H1 (cell line): ENCODE data around the gene MSN. TPM values are rescaled to one million over a fixed set of nuclear protein-coding genes. Genes with fewer than 3 reads are reported as not detected.

Experiments
- CTCF ChIA-PET: fragments of 300-600 bp; sonication (Branson Sonifier 250); formaldehyde crosslinking; loops from one replicate; lab custom pipeline; 2021; ENCODE audit not compliant: partially characterized antibody; lab: Charles Lee
- POLR2A ChIA-PET: fragments of 300-600 bp; sonication (Branson Sonifier 250); formaldehyde crosslinking; loops from one replicate; lab custom pipeline; 2021; ENCODE audit warnings: inconsistent platforms; ENCODE audit not compliant: partially characterized antibody; lab: Charles Lee
- DNase-seq, 2 experiments: peaks; one replicate each; pipeline versions ENCODE4 v3.0.0 to v3.0.0-alpha.2; 2010 to 2022; ENCODE audit warnings: low spot score in 2 of 2, low read depth in 1 of 2, mixed read lengths in 1 of 2
- FAIRE-seq: peaks from 2 replicates; lab custom pipeline; 2011; peaks lifted over from hg19 to GRCh38; lab: Jason Lieb, UNC
- H2AFZ ChIP-seq: 2 replicates; pipeline ENCODE4 v1.8.1; 2012; ENCODE audit warnings: low read length, inconsistent platforms
- H2AK5ac ChIP-seq: 2 replicates; pipeline ENCODE4 v1.6.1; 2013; ENCODE audit warnings: low read depth, low read length
- H2BK120ac ChIP-seq: replicated peaks from 2 replicates; pipeline ENCODE3; 2013; ENCODE audit warnings: low read depth, low read length, inconsistent platforms
- H2BK12ac ChIP-seq: 2 replicates; pipeline ENCODE4 v1.6.1; 2013; ENCODE audit warnings: low read depth, low read length
- H2BK15ac ChIP-seq: 2 replicates; pipeline ENCODE4 v1.6.1; 2013; ENCODE audit warnings: low read length
- H2BK20ac ChIP-seq: 2 replicates; pipeline ENCODE4 v1.6.1; 2013; ENCODE audit warnings: low read length
- H2BK5ac ChIP-seq: 2 replicates; pipeline ENCODE4 v1.6.1; 2013; ENCODE audit warnings: low read depth, low read length
- H3K14ac ChIP-seq: 2 replicates; pipeline ENCODE4 v1.6.1; 2013; ENCODE audit warnings: inconsistent platforms; ENCODE audit not compliant: insufficient read length
- H3K18ac ChIP-seq: 2 replicates; pipeline ENCODE4 v1.6.1; 2013; ENCODE audit warnings: low read length; ENCODE audit errors: extremely low read depth
- H3K23ac ChIP-seq: 2 replicates; pipeline ENCODE4 v1.6.1; 2013; ENCODE audit warnings: inconsistent platforms; ENCODE audit not compliant: insufficient read length
- H3K23me2 ChIP-seq: 2 replicates; pipeline ENCODE4 v1.6.1; 2013; ENCODE audit warnings: low read depth, low read length
- H3K27ac ChIP-seq: 2 replicates; pipeline ENCODE4 v1.6.1; 2011; ENCODE audit warnings: low read depth, low read length, inconsistent platforms
- H3K27me3 ChIP-seq, 4 experiments: replicated peaks in 1 of 4; 1 replicate in 1 of 4; 2 replicates in 3 of 4; pipeline versions ENCODE4 v1.6.1 to v1.8.1; 2011 to 2013; ENCODE audit warnings: low read length in 3 of 4, mild to moderate bottlenecking in 3 of 4, inconsistent platforms in 2 of 4, mixed read lengths in 2 of 4, moderate library complexity in 1 of 4; ENCODE audit not compliant: control insufficient read depth in 3 of 4, insufficient read depth in 3 of 4; ENCODE audit errors: extremely low read depth in 1 of 4
- H3K36me3 ChIP-seq, 4 experiments: 2 replicates each; pipeline versions ENCODE4 v1.6.1 to v1.8.1; 2011 to 2013; ENCODE audit warnings: mild to moderate bottlenecking in 4 of 4, low read length in 3 of 4, moderate library complexity in 2 of 4, control low read depth in 1 of 4, inconsistent platforms in 1 of 4; ENCODE audit not compliant: insufficient read depth in 4 of 4, control insufficient read depth in 2 of 4
- H3K4ac ChIP-seq: replicated peaks from 2 replicates; pipeline ENCODE3; 2013; ENCODE audit warnings: low read length, low read depth, mixed read lengths, inconsistent platforms; ENCODE audit not compliant: insufficient read length
- H3K4me1 ChIP-seq, 4 experiments: replicated peaks in 1 of 4; 1 replicate in 1 of 4; 2 replicates in 3 of 4; pipeline versions ENCODE4 v1.6.1 to v1.8.1; 2011 to 2013; ENCODE audit warnings: low read length in 3 of 4, inconsistent platforms in 2 of 4, mixed read lengths in 1 of 4; ENCODE audit not compliant: insufficient read depth in 4 of 4, control insufficient read depth in 3 of 4
- H3K4me2 ChIP-seq, 2 experiments: 2 replicates each; pipeline versions ENCODE4 v1.6.1 to v1.8.1; 2011 to 2013; ENCODE audit warnings: low read depth in 2 of 2, low read length in 2 of 2, control low read depth in 1 of 2, inconsistent platforms in 1 of 2, mild to moderate bottlenecking in 1 of 2; ENCODE audit not compliant: insufficient read depth in 1 of 2
- H3K4me3 ChIP-seq, 4 experiments: fragments of 200-600, 300-600 bp in 1 of 4; sonication (generic), shearing (Covaris generic), sonication (Bioruptor Twin) in 1 of 4; 2 replicates each; pipeline versions ENCODE4 v1.5.1 to v1.8.1; 2011 to 2016; ENCODE audit warnings: low read length in 4 of 4, low read depth in 3 of 4, control low read depth in 2 of 4, inconsistent platforms in 2 of 4, mild to moderate bottlenecking in 2 of 4, mixed read lengths in 1 of 4, moderate library complexity in 1 of 4; ENCODE audit not compliant: insufficient read depth in 2 of 4; ENCODE audit errors: extremely low read depth in 1 of 4
- H3K56ac ChIP-seq: replicated peaks from 2 replicates; pipeline ENCODE3; 2013; ENCODE audit warnings: low read depth, mild to moderate bottlenecking, mixed read lengths, low read length, inconsistent platforms; ENCODE audit not compliant: insufficient read length
- H3K79me1 ChIP-seq: 2 replicates; pipeline ENCODE4 v1.6.1; 2013; ENCODE audit warnings: low read depth, low read length, control low read depth
- H3K79me2 ChIP-seq, 2 experiments: 2 replicates each; pipeline versions ENCODE4 v1.6.1 to v1.8.1; 2012 to 2013; ENCODE audit warnings: low read length in 2 of 2, mild to moderate bottlenecking in 2 of 2, inconsistent platforms in 1 of 2; ENCODE audit not compliant: insufficient read depth in 2 of 2, control insufficient read depth in 1 of 2
- H3K9ac ChIP-seq, 4 experiments: replicated peaks in 1 of 4; 1 replicate in 1 of 4; 2 replicates in 3 of 4; pipeline versions ENCODE4 v1.6.1 to v1.8.1; 2011 to 2013; ENCODE audit warnings: low read depth in 3 of 4, low read length in 3 of 4, control low read depth in 2 of 4, mild to moderate bottlenecking in 2 of 4, moderate library complexity in 2 of 4, inconsistent platforms in 1 of 4; ENCODE audit errors: extremely low read depth in 1 of 4
- H3K9me3 ChIP-seq, 2 experiments: 2 replicates each; pipeline versions ENCODE4 v1.6.1 to v1.8.1; 2012 to 2013; ENCODE audit warnings: mild to moderate bottlenecking in 2 of 2, moderate library complexity in 2 of 2, control low read depth in 1 of 2, inconsistent platforms in 1 of 2, low read depth in 1 of 2, low read length in 1 of 2, mixed read lengths in 1 of 2; ENCODE audit not compliant: insufficient read depth in 2 of 2
- H4K20me1 ChIP-seq, 2 experiments: replicated peaks in 1 of 2; 2 replicates each; pipeline versions ENCODE3 to v1.8.1; 2011 to 2013; ENCODE audit warnings: inconsistent platforms in 2 of 2, low read length in 2 of 2, mild to moderate bottlenecking in 1 of 2; ENCODE audit not compliant: insufficient read depth in 2 of 2, control insufficient read depth in 1 of 2
- H4K5ac ChIP-seq: 2 replicates; pipeline ENCODE4 v1.6.1; 2013; ENCODE audit warnings: low read length, low read depth, mixed read lengths, inconsistent platforms; ENCODE audit not compliant: insufficient read length
- H4K8ac ChIP-seq: 2 replicates; pipeline ENCODE4 v1.8.0; 2013; ENCODE audit warnings: mild to moderate bottlenecking, moderate library complexity, low read length, inconsistent platforms; ENCODE audit not compliant: insufficient read depth; ENCODE audit errors: extremely low read depth
- H4K91ac ChIP-seq: replicated peaks from 2 replicates; pipeline ENCODE3; 2013; ENCODE audit warnings: low read length, mixed read lengths, inconsistent platforms; ENCODE audit not compliant: insufficient read length
- ASH2L ChIP-seq: fragments of 200-600, 300-600 bp; sonication (generic); IDR thresholded peaks from one replicate; pipeline ENCODE4 v1.7.1; 2017; ENCODE audit warnings: low read length
- EGR1 ChIP-seq: IDR thresholded peaks from 2 replicates; pipeline ENCODE4 v1.6.1; 2011; ENCODE audit warnings: low read depth, low read length, borderline replicate concordance
- RXRA ChIP-seq: IDR thresholded peaks from 2 replicates; pipeline ENCODE4 v1.6.1; 2011; ENCODE audit warnings: low read depth, mild to moderate bottlenecking, low read length, moderate library complexity; ENCODE audit not compliant: insufficient read depth
- ZNF274 ChIP-seq: IDR thresholded peaks from 2 replicates; pipeline ENCODE4 v1.7.0; 2012; ENCODE audit warnings: low read length, borderline replicate concordance; ENCODE audit errors: extremely low read depth
- WGBS, 2 experiments: shearing (Covaris generic) in 1 of 2; methylation state at CpG; one replicate each; pipeline versions ENCODE4 v1.1.6 to v1.1.7; 2013 to 2015; ENCODE audit warnings: low lambda C conversion rate in 2 of 2, mixed read lengths in 2 of 2, inconsistent platforms in 1 of 2, low coverage in 1 of 2, missing lambda C conversion rate in 1 of 2; ENCODE audit not compliant: insufficient replicate concordance in 2 of 2, insufficient coverage in 1 of 2, insufficient read length in 1 of 2; ENCODE audit errors: extremely low coverage in 1 of 2, missing lambda C conversion rate in 1 of 2; 5-methylcytosine and 5-hydroxymethylcytosine counted together
- polyA plus RNA-seq, 7 experiments: library from polyadenylated mRNA; depleted of rRNA in 3 of 7; stranded (reverse) in 5 of 7; unstranded in 2 of 7; fragments of >200 nt in 5 of 7; fragments of 200-250 nt in 2 of 7; gene quantifications; 1 replicate in 5 of 7; 2 replicates in 1 of 7; 4 replicates in 1 of 7; pipeline versions ENCODE4 v1.2.1 to v1.2.3, GENCODE V29; 2011 to 2013; ENCODE audit warnings: missing spikeins in 2 of 7, mixed read lengths in 2 of 7
- total RNA-seq: library from RNA; stranded (reverse); fragmentation: NEBNext Ultra II Directional; extraction: Animal tissue kit (Norgen Biotek cat#: 25700); gene quantifications from 2 replicates; pipeline ENCODE4 v1.2.1, GENCODE V29; 2021

Gene MSN
- total and polyA plus RNA-seq, 2 of the 8 experiments (the other 6 are each of a cell fraction or from before 2014, with no cell fraction given): 112 to 133 TPM

GRCh38 chrX:65769564-65770292 lies 102.3 kb downstream of the MSN start:
- H2BK120ac ChIP-seq: no peak overlapping the region
- H3K36me3 ChIP-seq: no peaks in the 10 kb centered on the region
- no peak overlapping the region for H2AFZ ChIP-seq
- FAIRE-seq: no peak
- H3K9me3 ChIP-seq: no peaks in the 10 kb centered on the region
- H3K27me3 ChIP-seq: no peaks in the 10 kb centered on the region
- no peaks in the 10 kb centered on the region for H4K20me1 ChIP-seq
- H3K4me3 ChIP-seq: no peak overlapping the region
- no peak overlapping the region for H3K14ac ChIP-seq
- no peak overlapping the region for H4K5ac ChIP-seq
- no peak overlapping the region for H2BK15ac ChIP-seq
- ChIA-PET POLR2A (no interaction called here), CTCF (no interaction called here)
- H3K23ac ChIP-seq: no peak overlapping the region
- H3K4ac ChIP-seq: no peak overlapping the region
- no peaks in the 10 kb centered on the region for H3K23me2 ChIP-seq
- H4K8ac ChIP-seq: no peak overlapping the region
- no peak overlapping the region for H3K18ac ChIP-seq
- no peaks in the 10 kb centered on the region for H3K4me1 ChIP-seq
- no peak overlapping the region for H2BK5ac ChIP-seq
- no peak overlapping the region for H2BK12ac ChIP-seq
- no peak overlapping the region for H3K9ac ChIP-seq
- WGBS, 2 experiments: 79% methylated on average over 3 of the region's 3 CpGs; no CpG with 5 or more reads in 1 of the 2 experiments
- no peak overlapping the region for H4K91ac ChIP-seq
- H3K79me1 ChIP-seq: no peaks in the 10 kb centered on the region
- no peak overlapping the region for H2AK5ac ChIP-seq
- H3K56ac ChIP-seq: no peak overlapping the region
- no peaks in the 10 kb centered on the region for H3K79me2 ChIP-seq
- H3K27ac ChIP-seq: no peak overlapping the region
- DNase-seq: no peak
- TF ChIP-seq ASH2L: no peak
- TF ChIP-seq ZNF274: no peak
- no peak for TF ChIP-seq RXRA
- TF ChIP-seq EGR1: no peak
- H2BK20ac ChIP-seq: no peak overlapping the region
- no peak overlapping the region for H3K4me2 ChIP-seq
